HG03460 (cell line): Measurements from ENCODE around the gene GRIK4.

Experiments used
- ATAC-seq: cut with Tn5 transposase; IDR thresholded peaks from one replicate; pipeline ENCODE4 v1.9.1; 2021; ENCODE audit not compliant: unreplicated experiment

Gene GRIK4

GRCh38 chr11:120524536-120525085, 13.1 kb downstream of the GRIK4 start:
- no peak for ATAC-seq

- ATAC-seq, result no peak
Observed at GRCh38 chr11:120525261-120526171, 14.0 kb downstream of the GRIK4 start.

- ATAC-seq, result no peak
Observed at GRCh38 chr11:120526241-120526640, 14.7 kb downstream of the GRIK4 start.

DNA sequence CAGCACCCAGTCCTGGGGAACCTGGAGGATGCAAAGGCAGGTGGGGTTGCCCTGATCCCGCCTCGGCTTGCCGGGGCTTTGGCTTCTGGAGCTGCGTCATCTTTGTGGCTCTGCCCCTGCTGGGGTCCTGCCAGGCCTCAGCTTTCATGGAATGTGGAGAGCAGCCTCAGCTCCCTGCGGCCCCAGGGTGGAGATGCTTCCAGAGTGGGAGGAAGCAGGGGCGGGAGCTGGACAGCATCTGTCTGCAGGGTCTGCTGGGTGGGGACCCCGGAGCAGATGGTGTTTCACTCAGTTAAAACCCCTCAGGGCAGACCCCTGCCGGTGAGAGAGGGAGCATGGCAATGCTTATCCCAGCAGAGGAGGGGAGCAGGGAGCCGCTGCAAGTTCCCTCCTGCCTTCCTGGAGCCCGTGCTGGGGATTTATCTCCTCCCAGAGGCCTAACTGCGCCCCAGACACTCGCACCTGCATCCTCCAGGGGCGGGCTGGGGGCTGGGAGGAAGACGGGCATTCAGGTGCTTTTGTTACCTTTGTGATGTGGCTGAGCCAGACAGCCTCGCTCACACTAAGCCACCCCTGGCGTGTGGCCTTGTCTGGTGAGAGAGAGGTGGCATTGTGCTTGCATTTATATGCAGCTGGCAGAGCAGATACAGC, 15.7 kb downstream of the GRIK4 start:
- no peak for ATAC-seq

DNA sequence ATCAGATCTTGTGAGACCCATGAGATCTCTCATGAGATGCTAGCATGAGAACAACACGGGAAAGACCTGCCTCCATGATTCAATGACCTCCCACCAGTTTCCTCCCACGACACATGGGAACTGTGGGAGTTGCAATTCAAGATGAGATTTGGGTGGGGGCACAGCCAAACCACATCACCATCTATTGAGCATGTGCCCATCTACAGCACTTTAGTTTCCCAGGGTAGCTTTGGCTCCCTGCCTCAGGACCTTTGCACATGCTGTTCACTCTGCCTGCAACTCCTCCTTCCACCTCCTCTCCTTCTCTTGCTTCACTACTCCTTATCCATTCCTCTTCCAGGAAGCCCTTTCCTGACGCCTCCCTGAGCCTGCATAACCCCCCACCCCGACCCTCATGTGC, 17.2 kb downstream of the GRIK4 start:
- ATAC-seq, result no peak

- ATAC-seq, result no peak
Observed at GRCh38 chr11:120529214-120529613, 17.7 kb downstream of the GRIK4 start.

- no peak for ATAC-seq
Observed at GRCh38 chr11:120529911-120530310, 18.4 kb downstream of the GRIK4 start.

DNA sequence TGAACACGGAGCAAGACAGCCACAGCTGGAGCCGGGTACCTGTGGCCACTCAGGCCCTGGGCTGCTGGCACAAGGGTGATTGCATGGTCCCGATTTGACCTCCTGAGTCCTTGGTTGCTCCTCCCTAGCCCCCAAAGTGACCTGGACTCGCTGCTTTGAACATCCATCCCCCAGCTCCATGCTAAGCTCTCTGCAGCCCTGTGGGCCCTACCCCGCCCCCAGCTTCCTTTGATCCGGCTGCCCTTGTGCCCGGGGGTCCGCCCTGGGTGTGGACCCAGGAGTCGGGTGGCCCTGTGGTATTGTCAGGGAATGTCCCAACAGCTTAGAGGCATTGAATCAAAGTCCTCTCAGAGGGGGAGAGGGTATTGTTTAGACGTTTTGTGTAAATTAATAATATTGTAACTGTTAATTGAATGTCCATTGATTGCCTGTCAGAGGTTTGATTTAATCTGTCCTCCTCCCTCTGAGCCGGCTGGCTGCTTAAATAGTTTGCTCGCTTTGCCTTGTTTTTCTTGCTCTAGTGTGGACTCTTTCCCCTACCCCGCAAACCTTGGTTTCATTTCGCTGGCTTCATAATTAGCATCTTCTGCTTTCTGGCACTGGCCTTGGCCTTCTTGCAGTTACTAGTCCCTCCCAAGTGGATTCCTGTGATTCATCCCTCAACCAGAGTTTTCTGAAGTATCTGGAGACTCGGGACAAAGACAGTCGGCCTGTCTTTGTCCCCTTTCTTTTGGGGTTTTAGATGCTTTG, 20.7 kb downstream of the GRIK4 start:
- ATAC-seq, result no peak

DNA sequence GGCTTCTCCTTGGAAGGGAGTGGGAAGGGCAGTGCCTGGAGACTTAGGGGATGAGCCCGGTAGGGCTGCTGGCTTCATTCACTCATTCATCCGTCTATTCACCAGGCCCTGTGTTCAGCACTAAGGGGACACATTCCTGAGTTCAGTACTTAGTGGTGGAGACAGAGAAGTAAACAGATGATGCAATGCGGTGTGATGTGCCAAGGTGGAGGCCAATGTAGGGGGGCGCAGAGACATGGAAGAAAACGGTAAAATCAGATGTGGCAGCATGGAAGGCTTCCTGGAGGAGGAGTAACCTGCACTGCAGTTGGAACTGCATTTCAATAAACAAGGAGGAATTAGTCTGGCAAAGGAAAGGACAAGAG, 21.3 kb downstream of the GRIK4 start:
- no peak for ATAC-seq

DNA sequence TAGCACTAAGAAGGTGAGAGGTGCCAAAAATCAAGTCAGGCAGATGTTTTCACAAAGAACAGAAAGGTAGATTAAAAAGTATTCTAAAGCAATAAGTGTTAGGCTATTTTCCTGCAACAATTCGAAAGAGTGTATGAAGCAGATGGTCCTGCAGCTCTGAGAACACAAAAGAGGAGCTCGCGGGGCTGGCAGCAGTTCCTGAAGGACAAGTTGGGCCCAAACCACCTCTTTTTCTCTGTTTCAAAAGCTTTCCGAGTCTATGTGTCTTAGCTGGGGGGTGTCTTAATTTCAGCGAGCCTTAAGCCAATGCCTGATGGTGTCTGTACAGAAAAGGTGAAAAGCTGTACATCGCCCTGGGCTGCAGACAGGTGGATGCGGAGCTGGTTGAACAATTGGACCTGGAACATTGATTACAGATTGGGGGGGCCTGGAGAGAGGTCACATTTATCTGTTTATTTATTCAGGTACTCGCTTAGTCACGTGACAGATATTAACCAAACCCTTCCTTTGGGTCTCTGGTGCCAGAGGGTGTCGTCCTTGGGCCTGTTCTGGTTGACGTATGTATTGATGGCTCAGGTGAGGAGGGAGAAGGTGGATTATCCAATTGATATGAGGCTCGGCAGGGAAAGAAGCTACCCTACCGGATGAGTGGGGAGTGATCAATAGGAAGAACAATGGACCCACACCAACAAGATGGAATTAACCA, 24.7 kb downstream of the GRIK4 start:
- no peak for ATAC-seq

- ATAC-seq, result no peak
Observed at GRCh38 chr11:120536797-120537169, 25.2 kb downstream of the GRIK4 start.

- no peak for ATAC-seq
Observed at GRCh38 chr11:120537996-120538395, 26.4 kb downstream of the GRIK4 start.

GRCh38 chr11:120538707-120539106, 27.2 kb downstream of the GRIK4 start:
- no peak for ATAC-seq

DNA sequence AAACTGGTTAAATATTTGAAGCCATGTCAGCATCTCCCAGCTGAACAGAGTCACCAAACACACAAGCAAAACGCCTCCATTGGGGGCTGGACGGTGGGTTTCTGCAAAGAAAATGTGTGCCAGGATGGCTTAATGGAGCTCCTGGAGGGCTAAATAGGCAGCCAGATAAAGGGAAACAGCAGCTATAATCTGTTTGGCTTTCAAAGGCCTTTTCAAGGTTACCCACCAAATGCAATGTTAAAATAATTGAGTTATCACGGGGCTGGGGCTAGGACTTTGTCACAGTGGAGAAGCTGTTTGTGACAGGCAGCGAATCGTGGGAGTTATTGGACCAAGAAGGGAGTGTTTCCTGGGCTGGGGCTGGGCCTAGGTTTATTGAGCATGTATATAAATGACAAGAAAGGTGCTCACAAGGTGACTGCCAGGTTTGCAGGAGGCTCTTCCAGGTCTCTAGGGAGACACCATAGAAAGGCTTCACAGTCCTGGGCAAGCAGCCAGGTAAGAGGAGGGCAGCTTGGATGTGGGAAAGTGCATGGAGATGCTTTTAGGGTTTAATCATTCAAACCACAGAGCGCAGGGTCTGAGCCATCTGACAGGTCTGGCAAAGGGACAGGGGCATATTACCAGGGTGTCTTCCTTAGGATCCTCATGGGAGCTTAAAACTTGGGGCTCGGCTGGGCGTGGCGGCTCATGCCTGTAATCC, 28.3 kb downstream of the GRIK4 start:
- no peak for ATAC-seq

- no peak for ATAC-seq
Observed at GRCh38 chr11:120540744-120541465, 29.4 kb downstream of the GRIK4 start.

DNA sequence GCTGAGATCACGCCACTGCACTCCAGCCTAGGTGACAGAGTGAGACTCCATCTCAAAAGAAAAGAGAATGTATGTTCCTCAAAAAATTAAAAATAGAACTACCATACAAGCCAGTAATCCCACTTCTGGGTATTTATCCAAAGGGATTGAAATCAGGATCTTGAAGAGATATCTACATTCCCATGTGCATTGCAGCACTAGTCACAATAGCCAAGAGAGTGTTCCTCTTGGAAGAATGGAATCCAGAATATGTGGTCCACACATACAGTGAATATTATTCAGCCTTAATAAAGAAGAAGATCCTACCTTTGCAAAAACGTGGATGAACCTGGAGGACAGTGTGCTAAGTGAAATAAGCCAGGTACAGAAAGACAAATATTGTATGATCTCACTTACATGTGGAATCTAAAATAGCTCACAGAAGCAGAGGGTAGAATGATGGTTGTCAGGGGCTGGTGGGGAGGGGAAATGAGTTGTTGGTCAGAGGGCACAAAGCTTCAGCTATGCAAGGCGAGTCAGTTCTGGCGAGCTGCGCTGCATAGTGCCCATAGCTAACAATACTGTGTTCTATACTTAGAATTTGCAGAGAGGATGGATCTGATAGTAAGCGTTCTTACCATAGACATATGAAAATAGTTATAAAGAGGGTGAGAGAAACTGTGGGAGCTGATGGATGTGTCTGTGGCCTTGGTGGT, 32.1 kb downstream of the GRIK4 start:
- no peak for ATAC-seq

DNA sequence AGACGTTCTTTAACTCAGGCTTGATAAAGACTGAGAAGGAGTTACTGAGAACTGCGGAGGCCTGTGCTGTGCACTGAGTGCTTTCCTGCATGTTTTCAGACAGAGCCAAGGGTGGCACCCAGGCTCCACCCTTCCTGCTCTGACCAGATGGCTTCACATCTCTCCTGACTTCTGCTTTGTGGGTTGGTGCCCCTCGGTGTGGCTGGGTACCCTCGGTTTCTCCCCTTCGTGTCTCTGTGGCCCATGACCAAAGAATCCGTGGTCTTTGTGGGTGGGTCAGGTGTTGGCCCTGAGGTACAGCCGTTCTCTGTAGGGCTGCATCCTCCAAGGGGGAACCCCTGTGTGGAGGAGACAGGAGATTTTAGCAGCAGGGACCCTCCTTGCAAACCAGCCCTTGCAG, 34.3 kb downstream of the GRIK4 start:
- ATAC-seq, result no peak

DNA sequence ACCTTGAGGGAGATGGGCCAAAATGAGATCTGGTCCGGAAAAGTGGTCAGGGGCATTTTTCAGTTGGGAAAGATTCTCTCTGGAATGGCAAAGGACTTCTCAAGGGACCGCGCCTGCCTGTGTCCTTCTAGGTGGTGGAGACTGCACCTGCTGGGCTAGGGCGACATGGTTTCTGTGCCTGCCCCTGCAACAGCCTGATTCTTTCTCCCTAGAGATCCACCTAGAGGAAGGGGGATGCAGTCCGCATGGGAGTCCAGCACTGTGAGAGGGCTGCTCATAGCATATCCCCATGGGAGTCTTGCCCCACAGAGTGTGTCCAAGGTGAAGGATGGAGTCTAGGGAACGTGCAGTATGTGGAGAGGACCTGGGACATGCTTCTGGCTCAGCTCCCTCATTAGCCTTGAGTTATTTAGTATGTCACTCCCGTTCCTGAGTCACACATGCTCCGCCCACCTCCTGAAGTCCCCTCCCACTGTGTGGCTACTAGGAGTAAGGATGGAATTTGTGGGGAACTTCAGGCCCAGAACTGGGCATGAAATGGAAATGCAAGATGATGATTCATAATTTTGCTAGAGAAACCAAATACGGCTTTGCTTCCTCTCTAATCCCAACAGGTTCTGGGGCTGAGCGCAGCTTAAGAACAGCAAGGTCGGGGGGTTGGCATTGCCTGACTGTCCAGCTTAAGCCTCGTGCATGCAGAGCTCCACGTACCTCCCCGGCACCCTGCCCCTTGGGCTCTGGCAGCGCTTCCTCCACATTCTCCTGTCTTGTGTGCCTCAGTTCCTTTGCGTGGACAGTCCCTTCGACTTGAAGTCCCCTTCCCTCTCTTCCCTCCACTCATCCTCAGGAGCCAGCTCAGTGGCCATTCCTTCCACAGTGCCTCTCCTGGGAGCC, 35.0 kb downstream of the GRIK4 start:
- ATAC-seq, result no peak
